IMR-90 (cell line): ENCODE results near the gene PRUNE2. TPM values are rescaled to one million over a fixed set of nuclear protein-coding genes. Genes with fewer than 3 reads are reported as not detected.

ENCODE experiments used
- ATAC-seq: fragments of 200-7000 bp; cut with Tn5 transposase; 2 replicates; pipeline ENCODE4 v1.9.1; 2020; ENCODE audit warnings: low read depth, mild to moderate bottlenecking, moderate library complexity
- BruUV-seq: library from RNA; stranded (reverse); fragments of 400-500 nt; replicated peaks from 2 replicates; lab custom pipeline; 2021; lab: Mats Ljungman, UMichigan
- CTCF ChIA-PET: fragments of 300-600 bp; formaldehyde crosslinking; extraction: SDS; loops from one replicate; lab custom pipeline; 2021; ENCODE audit warnings: antibody characterized with exemption; lab: Yijun Ruan, JAX
- POLR2A ChIA-PET: fragments of 300-600 bp; sonication (Branson Sonifier 250); formaldehyde crosslinking; loops from one replicate; lab custom pipeline; 2022; ENCODE audit warnings: antibody characterized with exemption; ENCODE audit not compliant: unreplicated experiment; lab: Charles Lee
- DNase-seq: peaks from one replicate; pipeline ENCODE4 v3.0.0; 2013
- H2AFZ ChIP-seq: replicated peaks from 2 replicates; pipeline ENCODE3; 2013; ENCODE audit warnings: low read length, mild to moderate bottlenecking; ENCODE audit not compliant: poor library complexity
- H2AK5ac ChIP-seq: 2 replicates; pipeline ENCODE4 v1.6.1; 2013; ENCODE audit warnings: low read depth, low read length, inconsistent platforms
- H2AK9ac ChIP-seq: replicated peaks from 2 replicates; pipeline ENCODE3; 2013; ENCODE audit warnings: mild to moderate bottlenecking, low read depth, low read length, moderate library complexity; ENCODE audit not compliant: poor library complexity
- H2BK120ac ChIP-seq: 2 replicates; pipeline ENCODE4 v1.6.1; 2013; ENCODE audit warnings: low read depth, low read length, inconsistent platforms
- H2BK15ac ChIP-seq: 3 replicates; pipeline ENCODE4 v1.6.1; 2013; ENCODE audit warnings: low read depth, low read length, inconsistent platforms
- H2BK20ac ChIP-seq: 2 replicates; pipeline ENCODE4 v1.6.1; 2013; ENCODE audit warnings: low read depth, mild to moderate bottlenecking, inconsistent platforms, low read length, moderate library complexity
- H2BK5ac ChIP-seq: 2 replicates; pipeline ENCODE4 v1.6.1; 2013; ENCODE audit warnings: mild to moderate bottlenecking, low read depth, low read length, inconsistent platforms; ENCODE audit not compliant: poor library complexity, severe bottlenecking
- H3K14ac ChIP-seq: replicated peaks from 2 replicates; pipeline ENCODE4 v1.6.1; 2013; ENCODE audit warnings: low read depth, low read length, inconsistent platforms
- H3K18ac ChIP-seq: 2 replicates; pipeline ENCODE4 v1.6.1; 2013; ENCODE audit warnings: low read depth, low read length, control low read depth
- H3K23ac ChIP-seq: 2 replicates; pipeline ENCODE4 v1.6.1; 2013; ENCODE audit warnings: low read depth, low read length, inconsistent platforms
- H3K27ac ChIP-seq: 2 replicates; pipeline ENCODE4 v1.5.1; 2013; ENCODE audit warnings: mild to moderate bottlenecking, control low read depth, low read length; ENCODE audit not compliant: insufficient read depth
- H3K27me3 ChIP-seq: 2 replicates; pipeline ENCODE4 v1.6.1; 2013; ENCODE audit warnings: low read length; ENCODE audit not compliant: control insufficient read depth, insufficient read depth
- H3K36me3 ChIP-seq: 2 replicates; pipeline ENCODE4 v1.6.1; 2013; ENCODE audit warnings: low read length, mixed read lengths; ENCODE audit not compliant: control insufficient read depth, insufficient read depth
- H3K4ac ChIP-seq: 2 replicates; pipeline ENCODE4 v1.6.1; 2013; ENCODE audit warnings: low read depth, low read length, inconsistent platforms
- H3K4me1 ChIP-seq: 2 replicates; pipeline ENCODE4 v1.6.1; 2013; ENCODE audit warnings: low read length, mixed read lengths; ENCODE audit not compliant: control insufficient read depth, insufficient read depth
- H3K4me2 ChIP-seq: 2 replicates; pipeline ENCODE4 v1.6.1; 2013; ENCODE audit warnings: low read depth, mild to moderate bottlenecking, control low read depth, low read length, moderate library complexity
- H3K4me3 ChIP-seq: 2 replicates; pipeline ENCODE4 v1.5.1; 2013; ENCODE audit warnings: low read depth, mild to moderate bottlenecking, control low read depth, low read length, moderate library complexity; ENCODE audit not compliant: insufficient read depth
- H3K56ac ChIP-seq: 2 replicates; pipeline ENCODE4 v1.6.1; 2013; ENCODE audit warnings: low read length, inconsistent platforms; ENCODE audit not compliant: insufficient read depth; ENCODE audit errors: extremely low read depth
- H3K79me1 ChIP-seq, 2 experiments: 2 replicates each; pipeline ENCODE4 v1.6.1; 2013; ENCODE audit warnings: low read length in 2 of 2, inconsistent platforms in 1 of 2, low read depth in 1 of 2
- H3K9ac ChIP-seq: 2 replicates; pipeline ENCODE4 v1.6.1; 2013; ENCODE audit warnings: low read depth, low read length, control low read depth
- H3K9me1 ChIP-seq: 2 replicates; pipeline ENCODE4 v1.6.1; 2013; ENCODE audit warnings: low read length, inconsistent platforms; ENCODE audit not compliant: insufficient read depth
- H3K9me3 ChIP-seq: 2 replicates; pipeline ENCODE4 v1.6.1; 2013; ENCODE audit warnings: low read length; ENCODE audit not compliant: control insufficient read depth, insufficient read depth
- H4K20me1 ChIP-seq: 2 replicates; pipeline ENCODE4 v1.6.1; 2013; ENCODE audit warnings: low read length, inconsistent platforms; ENCODE audit not compliant: insufficient read depth
- H4K5ac ChIP-seq: 2 replicates; pipeline ENCODE4 v1.6.1; 2013; ENCODE audit warnings: mild to moderate bottlenecking, low read depth, low read length, control low read depth
- H4K8ac ChIP-seq, 2 experiments: 2 replicates each; pipeline ENCODE4 v1.6.1; 2013; ENCODE audit warnings: low read depth in 2 of 2, low read length in 2 of 2, control low read depth in 1 of 2, inconsistent platforms in 1 of 2
- H4K91ac ChIP-seq: 2 replicates; pipeline ENCODE4 v1.6.1; 2013; ENCODE audit warnings: low read depth, low read length, inconsistent platforms; ENCODE audit not compliant: insufficient read depth
- CHD1 ChIP-seq: IDR thresholded peaks from 2 replicates; pipeline ENCODE4 v1.6.1; 2012; ENCODE audit warnings: low read depth, low read length, improper control_type of control experiment
- FOS ChIP-seq: fragments of 150-350 bp; IDR thresholded peaks from 2 replicates; pipeline ENCODE4 v1.6.1; 2016; ENCODE audit warnings: low read depth, low read length
- MAFK ChIP-seq: IDR thresholded peaks from 2 replicates; pipeline ENCODE4 v1.6.1; 2012; ENCODE audit warnings: low read depth, low read length, improper control_type of control experiment
- POLR2A ChIP-seq: IDR thresholded peaks from 2 replicates; pipeline ENCODE4 v1.6.1; 2012; ENCODE audit warnings: mild to moderate bottlenecking, low read depth, low read length
- RFX5 ChIP-seq: IDR thresholded peaks from 2 replicates; pipeline ENCODE4 v1.8.0; 2012; ENCODE audit warnings: low read depth, mild to moderate bottlenecking, low read length, moderate library complexity
- USF2 ChIP-seq: fragments of 150-350 bp; IDR thresholded peaks from 2 replicates; pipeline ENCODE4 v1.6.1; 2017; ENCODE audit warnings: mild to moderate bottlenecking, antibody characterized with exemption, low read length, low read depth
- WGBS, 2 experiments: methylation state at CpG; one replicate each; pipeline versions ENCODE4 v1.1.5 to v1.1.7; 2013; ENCODE audit warnings: missing lambda C conversion rate in 2 of 2; ENCODE audit not compliant: insufficient read length in 1 of 2; ENCODE audit errors: extremely low coverage in 2 of 2; 5-methylcytosine and 5-hydroxymethylcytosine counted together
- dilution Hi-C: fragments of 300-500 bp; cut with HindIII; formaldehyde crosslinking; loops from one replicate; pipeline ENCODE4 v1.14.3; 2018; ENCODE audit warnings: low sequenced_read_pairs; ENCODE audit not compliant: unreplicated experiment
- in situ Hi-C: fragments of 300-500 bp; cut with MboI; formaldehyde crosslinking; loops from 3 replicates; pipeline ENCODE4 v1.14.3; 2019; ENCODE audit warnings: low sequenced_read_pairs, inconsistent platforms, mixed read lengths
- intact Hi-C: fragments of 100-400 bp; cut with micrococcal nuclease; formaldehyde crosslinking; loops from 2 replicates; pipeline ENCODE4 v1.10.0; 2022
- polyA plus RNA-seq, 3 experiments: library from polyadenylated mRNA; depleted of rRNA; stranded (reverse); fragments of >200 nt; gene quantifications; 2 replicates each; pipeline ENCODE4 v1.2.3, GENCODE V29; 2012; ENCODE audit warnings: low replicate concordance in 1 of 3
- total RNA-seq: library from RNA; depleted of rRNA; stranded (reverse); fragments of >200 nt; gene quantifications from 2 replicates; pipeline ENCODE4 v1.2.3, GENCODE V29; 2012

The PRUNE2 gene
- total and polyA plus RNA-seq, 2 of the 4 experiments (the other 2 are of a cell fraction): 0.70 to 1.6 TPM

GRCh38 chr9:76812591-76812990 lies 93.3 kb downstream of the PRUNE2 start:
- ChIA-PET CTCF (interaction anchor here (1.6 to 4.2 kb wide), 2 partner anchors 174 to 183 kb away, joined by 8 to 24 read pairs; no protein-coding TSS in a partner anchor), POLR2A (no interaction called here)
- Histone ChIP-seq H3K4me1 (peaks cover 3% of the 10 kb centered on the region; the same call in 1 of the 2 replicates), H4K91ac (no peak overlapping the region), H2AFZ (no peak overlapping the region), H2BK120ac (no peak overlapping the region), H3K4me2 (no peak overlapping the region), H3K4me3 (no peak overlapping the region), H4K5ac (no peak overlapping the region), H3K9me3 (no peaks in the 10 kb centered on the region), H4K8ac (no peak overlapping the region), H2BK5ac (no peak overlapping the region), H2BK15ac (no peak overlapping the region), H3K27me3 (no peaks in the 10 kb centered on the region; the same call in 1 of the 2 replicates), H3K36me3 (no peaks in the 10 kb centered on the region), H2AK9ac (no peak overlapping the region), H4K20me1 (no peaks in the 10 kb centered on the region), H3K14ac (no peak overlapping the region), H3K23ac (no peak overlapping the region), H3K18ac (no peak overlapping the region), H3K56ac (no peak overlapping the region), H3K79me1 (no peaks in the 10 kb centered on the region), H3K9ac (no peak overlapping the region), H3K27ac (no peak overlapping the region), H3K4ac (no peak overlapping the region), H2BK20ac (no peak overlapping the region), H2AK5ac (no peak overlapping the region), H3K9me1 (no peaks in the 10 kb centered on the region)
- whole genome bisulfite sequencing, 2 experiments: no CpG with 5 or more reads among the region's 6 CpGs
- ATAC-seq: no peak
- BruUV-seq: no TSS peak
- in situ Hi-C loops: loop anchor here (25.0 kb wide), 1 partner anchor 350 kb away; no protein-coding TSS in a partner anchor
- TF ChIP-seq MAFK (no peak), POLR2A (no peak), CHD1 (no peak), FOS (no peak), RFX5 (no peak), USF2 (no peak)
- no peak for DNase-seq
- intact Hi-C loops: no loop called here
- dilution Hi-C loops: loop anchor here (25.0 kb wide), 1 partner anchor 175 kb away; no protein-coding TSS in a partner anchor
